ENCODE data around the gene TMEM272.

DNA sequence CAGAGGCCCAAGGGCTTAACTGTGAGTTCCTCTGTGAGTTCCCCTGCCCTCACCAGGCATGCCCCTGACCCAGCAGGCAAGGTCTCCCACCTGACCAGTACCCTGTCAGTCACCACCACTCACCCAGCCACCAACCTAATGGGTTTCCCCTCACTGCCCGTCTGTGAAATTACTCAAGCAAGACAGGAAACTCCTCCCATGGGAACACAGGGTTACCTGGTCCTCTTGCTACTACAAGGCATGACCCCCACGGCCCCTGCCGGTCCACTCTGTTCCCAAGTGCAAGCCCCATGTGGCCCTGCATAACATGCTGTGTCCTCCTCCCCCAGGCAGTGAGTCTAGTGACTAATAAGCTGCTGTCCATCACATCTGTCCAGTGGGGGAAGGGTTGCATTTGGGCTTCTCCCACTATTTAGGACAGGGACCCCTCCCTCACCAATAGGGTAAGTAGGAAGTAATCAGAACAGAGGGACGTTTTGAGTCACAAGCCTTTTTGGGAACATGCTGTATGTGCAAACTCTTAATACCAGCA lies 33.0 kb downstream of the TMEM272 start:
- TF ChIP-seq, protein P1, sequence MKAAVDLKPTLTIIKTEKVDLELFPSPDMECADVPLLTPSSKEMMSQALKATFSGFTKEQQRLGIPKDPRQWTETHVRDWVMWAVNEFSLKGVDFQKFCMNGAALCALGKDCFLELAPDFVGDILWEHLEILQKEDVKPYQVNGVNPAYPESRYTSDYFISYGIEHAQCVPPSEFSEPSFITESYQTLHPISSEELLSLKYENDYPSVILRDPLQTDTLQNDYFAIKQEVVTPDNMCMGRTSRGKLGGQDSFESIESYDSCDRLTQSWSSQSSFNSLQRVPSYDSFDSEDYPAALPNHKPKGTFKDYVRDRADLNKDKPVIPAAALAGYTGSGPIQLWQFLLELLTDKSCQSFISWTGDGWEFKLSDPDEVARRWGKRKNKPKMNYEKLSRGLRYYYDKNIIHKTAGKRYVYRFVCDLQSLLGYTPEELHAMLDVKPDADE (IDR thresholded peaks at IDR 0.05), result no peak
- TF ChIP-seq CTCF (conservative IDR thresholded peaks at IDR 0.05; ENCODE audit: low read depth in 2 of 2) (no peak), POLR2AphosphoS5 (IDR thresholded peaks at IDR 0.05; ENCODE audit: low read depth) (no peak), CREB1 (CRISPR knock-in tag; IDR thresholded peaks at IDR 0.05; ENCODE audit: low read depth) (no peak)
- TF ChIP-seq, protein P2, sequence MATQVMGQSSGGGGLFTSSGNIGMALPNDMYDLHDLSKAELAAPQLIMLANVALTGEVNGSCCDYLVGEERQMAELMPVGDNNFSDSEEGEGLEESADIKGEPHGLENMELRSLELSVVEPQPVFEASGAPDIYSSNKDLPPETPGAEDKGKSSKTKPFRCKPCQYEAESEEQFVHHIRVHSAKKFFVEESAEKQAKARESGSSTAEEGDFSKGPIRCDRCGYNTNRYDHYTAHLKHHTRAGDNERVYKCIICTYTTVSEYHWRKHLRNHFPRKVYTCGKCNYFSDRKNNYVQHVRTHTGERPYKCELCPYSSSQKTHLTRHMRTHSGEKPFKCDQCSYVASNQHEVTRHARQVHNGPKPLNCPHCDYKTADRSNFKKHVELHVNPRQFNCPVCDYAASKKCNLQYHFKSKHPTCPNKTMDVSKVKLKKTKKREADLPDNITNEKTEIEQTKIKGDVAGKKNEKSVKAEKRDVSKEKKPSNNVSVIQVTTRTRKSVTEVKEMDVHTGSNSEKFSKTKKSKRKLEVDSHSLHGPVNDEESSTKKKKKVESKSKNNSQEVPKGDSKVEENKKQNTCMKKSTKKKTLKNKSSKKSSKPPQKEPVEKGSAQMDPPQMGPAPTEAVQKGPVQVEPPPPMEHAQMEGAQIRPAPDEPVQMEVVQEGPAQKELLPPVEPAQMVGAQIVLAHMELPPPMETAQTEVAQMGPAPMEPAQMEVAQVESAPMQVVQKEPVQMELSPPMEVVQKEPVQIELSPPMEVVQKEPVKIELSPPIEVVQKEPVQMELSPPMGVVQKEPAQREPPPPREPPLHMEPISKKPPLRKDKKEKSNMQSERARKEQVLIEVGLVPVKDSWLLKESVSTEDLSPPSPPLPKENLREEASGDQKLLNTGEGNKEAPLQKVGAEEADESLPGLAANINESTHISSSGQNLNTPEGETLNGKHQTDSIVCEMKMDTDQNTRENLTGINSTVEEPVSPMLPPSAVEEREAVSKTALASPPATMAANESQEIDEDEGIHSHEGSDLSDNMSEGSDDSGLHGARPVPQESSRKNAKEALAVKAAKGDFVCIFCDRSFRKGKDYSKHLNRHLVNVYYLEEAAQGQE (IDR thresholded peaks at IDR 0.05; ENCODE audit: unreplicated experiment), result no peak

Measured in GM23338 (cell line).